ENCODE data around the gene LRRC8A. TPM values are rescaled to one million over a fixed set of nuclear protein-coding genes. Genes with fewer than 3 reads are reported as not detected.

Gene LRRC8A
- total and polyA plus RNA-seq, 12 donors = 13.2 to 45.1 (median 19.6) TPM

GRCh38 chr9:128909859-128910258 is 27.9 kb downstream of the LRRC8A start:
- no peak for TF ChIP-seq CTCF (IDR thresholded peaks at IDR 0.05)
- no peak for ATAC-seq

GRCh38 chr9:128910906-128911305 is 29.0 kb downstream of the LRRC8A start:
- H3K36me3 ChIP-seq = peaks cover 5 to 66% (median 31%) of the 10 kb centered on the region in 9 donors
- WGBS, 2 donors = 64 to 78% methylated on average over 6 of the region's 6 CpGs
- ATAC-seq = peak in 1 of 8 donors; percentile 2
- H3K27ac ChIP-seq = peak overlapping the region; percentile 73 to 93 (median 84)
- no peaks in the 10 kb centered on the region for H3K9me3 ChIP-seq
- H3K4me3 ChIP-seq = no peak overlapping the region
- no peaks in the 10 kb centered on the region for H3K27me3 ChIP-seq
- intact Hi-C loops (cut with DNase I) = no loop called here
- DNase-seq = no peak
- peaks cover 45 to 84% (median 71%) of the 10 kb centered on the region in 9 donors for H3K4me1 ChIP-seq
- no peak for TF ChIP-seq CTCF (IDR thresholded peaks at IDR 0.05)

More at GRCh38 chr9:128909859-128910258, 27.9 kb downstream of the LRRC8A start:
- H3K36me3 ChIP-seq = peaks cover 5 to 62% (median 31%) of the 10 kb centered on the region in 9 donors
- H3K9me3 ChIP-seq = no peaks in the 10 kb centered on the region
- peak overlapping the region in 9 of 10 donors; percentile 19 to 93 (median 81) for H3K27ac ChIP-seq
- DNase-seq = no peak
- H3K4me1 ChIP-seq = peaks cover 43 to 73% (median 62%) of the 10 kb centered on the region in 9 donors
- no peaks in the 10 kb centered on the region for H3K27me3 ChIP-seq
- intact Hi-C loops (cut with DNase I) = no loop called here
- 86 to 90% methylated on average over 4 of the region's 4 CpGs for WGBS, 2 donors
- no peak overlapping the region for H3K4me3 ChIP-seq

- H3K36me3 ChIP-seq = peaks cover 5 to 69% (median 38%) of the 10 kb centered on the region in 9 donors
- intact Hi-C loops (cut with DNase I) = no loop called here
- no peaks in the 10 kb centered on the region for H3K9me3 ChIP-seq
- ATAC-seq (peak; percentile 71 to 95 (median 87)), DNase-seq (peak; percentile 78 to 86)
- peak overlapping the region; percentile 73 to 93 (median 84) for H3K27ac ChIP-seq
- no peak for TF ChIP-seq CTCF (IDR thresholded peaks at IDR 0.05)
- peaks cover 50 to 87% (median 77%) of the 10 kb centered on the region in 9 donors for H3K4me1 ChIP-seq
- 20 to 28% methylated on average over 8 of the region's 8 CpGs for WGBS, 2 donors
- no peaks in the 10 kb centered on the region for H3K27me3 ChIP-seq
- H3K4me3 ChIP-seq = peak overlapping the region in 1 of 10 donors; percentile 5
Measured at GRCh38 chr9:128911529-128912035, 29.6 kb downstream of the LRRC8A start.

- intact Hi-C loops (cut with DNase I) = no loop called here
- H3K36me3 ChIP-seq = peaks cover 5 to 69% (median 36%) of the 10 kb centered on the region in 9 donors
- no peak for TF ChIP-seq CTCF (IDR thresholded peaks at IDR 0.05)
- no peaks in the 10 kb centered on the region for H3K27me3 ChIP-seq
- no peaks in the 10 kb centered on the region for H3K9me3 ChIP-seq
- ATAC-seq (peak in 1 of 8 donors; percentile 10), DNase-seq (no peak)
- H3K4me1 ChIP-seq = peaks cover 56 to 87% (median 80%) of the 10 kb centered on the region in 9 donors
- peak overlapping the region; percentile 73 to 93 (median 84) for H3K27ac ChIP-seq
- WGBS, 2 donors = 74% methylated on average over 15 of the region's 15 CpGs
- H3K4me3 ChIP-seq = no peak overlapping the region
Measured at GRCh38 chr9:128912270-128912853, 30.4 kb downstream of the LRRC8A start.
